Measurements from ENCODE around the gene PSAP.

GRCh38 chr10:71816421-71816851 lies 34.6 kb downstream of the PSAP start:
- TF ChIP-seq CTCF (IDR thresholded peaks at IDR 0.05) (no peak), SP1 (CRISPR knock-in tag; conservative IDR thresholded peaks at IDR 0.05) (no peak), ZNF532 (CRISPR knock-in tag; IDR thresholded peaks at IDR 0.05; ENCODE audit: borderline replicate concordance) (no peak), JUN (CRISPR knock-in tag; IDR thresholded peaks at IDR 0.05) (no peak), CBFB (CRISPR knock-in tag; IDR thresholded peaks at IDR 0.05; ENCODE audit: low read depth) (no peak), MYBL2 (CRISPR knock-in tag; IDR thresholded peaks at IDR 0.05) (no peak), ZBTB21 (CRISPR knock-in tag; IDR thresholded peaks at IDR 0.05; ENCODE audit: borderline replicate concordance) (no peak), PRDM15 (CRISPR knock-in tag; IDR thresholded peaks at IDR 0.05) (no peak), ZNF512 (CRISPR knock-in tag; IDR thresholded peaks at IDR 0.05; ENCODE audit: borderline replicate concordance) (no peak)
